K562 (cell line): ENCODE measurements around the gene SCPEP1. TPM values are rescaled to one million over a fixed set of nuclear protein-coding genes. Genes with fewer than 3 reads are reported as not detected.

Source experiments
- ATAC-seq: fragments of 200-7000 bp; cut with Tn5 transposase; 3 replicates; pipeline ENCODE4 v1.9.1; 2020; ENCODE audit warnings: moderate library complexity
- BruUV-seq: library from RNA; stranded (reverse); fragments of 400-500 nt; replicated peaks from 2 replicates; lab custom pipeline; 2021; lab: Mats Ljungman, UMichigan
- CTCF ChIA-PET: fragments of 300-600 bp; formaldehyde crosslinking; extraction: SDS; loops from one replicate; lab custom pipeline; 2021; ENCODE audit warnings: low intra/inter-chr PET ratio; lab: Yijun Ruan, JAX
- POLR2A ChIA-PET: fragments of 300-600, 350-650 bp; sonication (Branson Sonifier 250); formaldehyde crosslinking; extraction: SDS; loops from one replicate; lab custom pipeline; 2021; ENCODE audit warnings: antibody characterized with exemption, inconsistent platforms; lab: Yijun Ruan, JAX
- DNase-seq, 4 experiments: peaks; one replicate each; pipeline versions ENCODE4 v3.0.0 to v3.0.0-alpha.2; 2011 to 2018; ENCODE audit warnings: low spot score in 3 of 4, mixed read lengths in 3 of 4; ENCODE audit errors: extremely low read depth in 1 of 4
- FAIRE-seq: peaks from 2 replicates; lab custom pipeline; 2011; peaks lifted over from hg19 to GRCh38; lab: Jason Lieb, UNC
- H2AFZ ChIP-seq: 2 replicates; pipeline ENCODE4 v1.6.0; 2011; ENCODE audit warnings: low read depth, low read length, control low read depth, inconsistent platforms
- H3K27ac ChIP-seq: fragments of 200-600 bp; 3 replicates; pipeline ENCODE4 v1.8.0; 2011; ENCODE audit warnings: low read depth, mild to moderate bottlenecking, control low read depth, inconsistent platforms, low read length, moderate library complexity, mixed read lengths; ENCODE audit errors: extremely low read depth
- H3K27me3 ChIP-seq, 2 experiments: fragments of 300-600 bp in 1 of 2; 2 replicates in 1 of 2; 3 replicates in 1 of 2; pipeline versions ENCODE4 v1.6.0 to v1.8.0; 2011; ENCODE audit warnings: inconsistent platforms in 2 of 2, low read length in 2 of 2, mild to moderate bottlenecking in 1 of 2, mixed read lengths in 1 of 2, moderate library complexity in 1 of 2; ENCODE audit not compliant: control insufficient read depth in 2 of 2, insufficient read depth in 2 of 2
- H3K36me3 ChIP-seq: fragments of 300-600 bp; 3 replicates; pipeline ENCODE4 v1.8.0; 2011; ENCODE audit warnings: mild to moderate bottlenecking, low read length, inconsistent platforms; ENCODE audit not compliant: control insufficient read depth, insufficient read depth
- H3K4me1 ChIP-seq, 2 experiments: fragments of 200-600 bp in 1 of 2; replicated peaks in 1 of 2; 2 replicates in 1 of 2; 3 replicates in 1 of 2; pipeline versions ENCODE4 v1.5.1 to v1.8.0; 2011; ENCODE audit warnings: inconsistent platforms in 2 of 2, low read length in 2 of 2, mild to moderate bottlenecking in 1 of 2, mixed read lengths in 1 of 2, moderate library complexity in 1 of 2; ENCODE audit not compliant: control insufficient read depth in 2 of 2, insufficient read depth in 2 of 2
- H3K4me2 ChIP-seq: 2 replicates; pipeline ENCODE4 v1.6.1; 2011; ENCODE audit warnings: low read length, control low read depth, inconsistent platforms, mixed read lengths; ENCODE audit not compliant: insufficient read depth
- H3K4me3 ChIP-seq: fragments of 200-600 bp; sonication (generic), shearing (Covaris generic); 2 replicates; pipeline ENCODE4 v1.5.1; 2016; ENCODE audit warnings: control low read depth, inconsistent platforms
- H3K79me2 ChIP-seq: fragments of 200-600 bp; 3 replicates; pipeline ENCODE4 v1.8.0; 2011; ENCODE audit warnings: low read length, inconsistent platforms; ENCODE audit not compliant: control insufficient read depth, insufficient read depth
- H3K9ac ChIP-seq, 2 experiments: 2 replicates each; pipeline versions ENCODE4 v1.6.0 to v1.6.1; 2011; ENCODE audit warnings: low read depth in 2 of 2, low read length in 2 of 2, control low read depth in 1 of 2, inconsistent platforms in 1 of 2, mild to moderate bottlenecking in 1 of 2, mixed read lengths in 1 of 2; ENCODE audit not compliant: insufficient read depth in 1 of 2
- H3K9me1 ChIP-seq: one replicate; pipeline ENCODE4 v1.6.0; 2011; ENCODE audit warnings: inconsistent platforms, mild to moderate bottlenecking, low read length, moderate library complexity; ENCODE audit not compliant: control insufficient read depth, insufficient read depth
- H3K9me3 ChIP-seq: replicated peaks from 2 replicates; pipeline ENCODE4 v1.5.1; 2011; ENCODE audit warnings: low read depth, low read length, inconsistent platforms; ENCODE audit not compliant: control insufficient read depth, insufficient read depth
- H4K20me1 ChIP-seq: replicated peaks from 2 replicates; pipeline ENCODE4 v1.6.1; 2011; ENCODE audit warnings: low read length, inconsistent platforms, mixed read lengths; ENCODE audit not compliant: control insufficient read depth, insufficient read depth
- C11orf30 ChIP-seq: fragments of 450-650 bp; IDR thresholded peaks from 2 replicates; pipeline ENCODE4 v1.6.1; 2016; ENCODE audit warnings: low read depth, mild to moderate bottlenecking
- FOXK1 ChIP-seq: sonication (generic); formaldehyde crosslinking; IDR thresholded peaks from 2 replicates; pipeline ENCODE4 v1.8.0; 2022; ENCODE audit warnings: missing genetic modification reagents, mild to moderate bottlenecking, borderline replicate concordance
- HDGF ChIP-seq: fragments of 450-650 bp; IDR thresholded peaks from 2 replicates; pipeline ENCODE4 v1.6.1; 2016
- JUND ChIP-seq, 2 experiments: IDR thresholded peaks; 2 replicates in 1 of 2; 3 replicates in 1 of 2; pipeline ENCODE4 v1.6.1; 2011; ENCODE audit warnings: borderline replicate concordance in 2 of 2, low read depth in 2 of 2, low read length in 2 of 2, improper control_type of control experiment in 1 of 2, missing biosample characterization in 1 of 2, missing genetic modification characterization in 1 of 2, missing genetic modification reagents in 1 of 2
- MCM2 ChIP-seq: fragments of 450-650 bp; IDR thresholded peaks from 2 replicates; pipeline ENCODE4 v1.6.1; 2017; ENCODE audit warnings: low read depth, mild to moderate bottlenecking
- NCOA6 ChIP-seq: fragments of 450-650 bp; IDR thresholded peaks from 2 replicates; pipeline ENCODE4 v1.6.1; 2017; ENCODE audit warnings: mild to moderate bottlenecking
- PTRF ChIP-seq: fragments of 450-650 bp; IDR thresholded peaks from 2 replicates; pipeline ENCODE4 v1.6.1; 2016; ENCODE audit warnings: mild to moderate bottlenecking, missing genetic modification characterization, missing compliant biosample characterization
- RBM25 ChIP-seq: fragments of 200-400 bp; formaldehyde crosslinking; IDR thresholded peaks from 2 replicates; pipeline ENCODE4 v1.6.1; 2018; ENCODE audit warnings: low read length, low read depth, moderate library complexity; ENCODE audit not compliant: severe bottlenecking
- SNRNP70 ChIP-seq: fragments of 200-400 bp; formaldehyde crosslinking; optimal IDR thresholded peaks from 2 replicates; pipeline ENCODE3; 2017; ENCODE audit warnings: low read depth, low read length
- TAF7 ChIP-seq: fragments of 450-650 bp; IDR thresholded peaks from 2 replicates; pipeline ENCODE4 v1.6.1; 2016; ENCODE audit warnings: missing genetic modification characterization, missing compliant biosample characterization
- ZC3H8 ChIP-seq: fragments of 450-650 bp; IDR thresholded peaks from 2 replicates; pipeline ENCODE4 v1.6.1; 2017
- ZFP30 ChIP-seq: fragments of 250-450 bp; sonication (Bioruptor Pico); IDR thresholded peaks from 2 replicates; pipeline ENCODE4 v1.8.0; 2022; ENCODE audit warnings: moderate library complexity, mild to moderate bottlenecking, inconsistent platforms, borderline replicate concordance
- ZNF316 ChIP-seq: fragments of 450-650 bp; IDR thresholded peaks from 2 replicates; pipeline ENCODE4 v1.6.1; 2016
- ZNF324 ChIP-seq: fragments of 250-450 bp; sonication (Bioruptor Pico); IDR thresholded peaks from 2 replicates; pipeline ENCODE4 v1.4.0; 2020; ENCODE audit warnings: mild to moderate bottlenecking
- ZNF57 ChIP-seq: fragments of 450-650 bp; formaldehyde crosslinking; IDR thresholded peaks from 2 replicates; pipeline ENCODE4 v1.4.0; 2020; ENCODE audit warnings: mild to moderate bottlenecking, moderate library complexity
- ZNF707 ChIP-seq: fragments of 250-450 bp; sonication (Bioruptor Pico); conservative IDR thresholded peaks from 2 replicates; pipeline ENCODE4 v1.8.0; 2022; ENCODE audit warnings: inconsistent platforms, mild to moderate bottlenecking, moderate library complexity
- WGBS: fragments of 100-300 bp; shearing (Covaris generic); methylation state at CpG from one replicate; pipeline ENCODE4 v1.1.6; 2016; ENCODE audit warnings: low coverage, mixed read lengths; ENCODE audit not compliant: insufficient coverage; ENCODE audit errors: missing lambda C conversion rate; 5-methylcytosine and 5-hydroxymethylcytosine counted together
- in situ Hi-C: fragments of 300-500 bp; cut with MboI; formaldehyde crosslinking; loops from 4 replicates; pipeline ENCODE4 v1.15.0; 2018; ENCODE audit warnings: inconsistent platforms, mixed read lengths
- intact Hi-C: fragments of 100-400 bp; cut with micrococcal nuclease; formaldehyde crosslinking; loops from 2 replicates; pipeline ENCODE4 v1.14.2; 2022
- polyA plus RNA-seq, 8 experiments: library from polyadenylated mRNA; depleted of rRNA in 4 of 8; stranded (reverse) in 5 of 8; unstranded in 3 of 8; fragments of >200 nt; fragmentation: Nextera tagmentation in 2 of 8; fragmentation: Illumina TruSeq in 1 of 8; extraction: Ambion mirVana in 2 of 8; extraction: Trizol in 1 of 8; gene quantifications; 2 replicates each; pipeline versions ENCODE4 v1.2.1 to v1.2.3, GENCODE V29; 2011 to 2014; ENCODE audit warnings: inconsistent platforms in 1 of 8, missing spikeins in 1 of 8
- total RNA-seq, 7 experiments: library from RNA; depleted of rRNA in 6 of 7; stranded (reverse); fragments of >200 nt in 6 of 7; fragmentation: Illumina TruSeq in 2 of 7; extraction: Trizol in 2 of 7; gene quantifications; 2 replicates each; pipeline versions ENCODE4 v1.2.1 to v1.2.3, GENCODE V29; 2011 to 2021; ENCODE audit warnings: low replicate concordance in 1 of 7
- TF ChIP-seq, protein P1 (sequence below): sonication (generic); formaldehyde crosslinking; IDR thresholded peaks from 2 replicates; pipeline ENCODE4 v1.8.1; 2023; ENCODE audit warnings: mild to moderate bottlenecking, missing genetic modification reagents
- TF ChIP-seq, protein P2 (sequence below): fragments of 250-450 bp; sonication (Bioruptor Pico); IDR thresholded peaks from 2 replicates; pipeline ENCODE4 v1.9.0; 2021; ENCODE audit warnings: mild to moderate bottlenecking, inconsistent platforms

SCPEP1 gene
- total and polyA plus RNA-seq, 9 of the 15 experiments (the other 6 are each of a cell fraction or from before 2014, with no cell fraction given): 5.1 to 14.8 (median 7.2) TPM

DNA sequence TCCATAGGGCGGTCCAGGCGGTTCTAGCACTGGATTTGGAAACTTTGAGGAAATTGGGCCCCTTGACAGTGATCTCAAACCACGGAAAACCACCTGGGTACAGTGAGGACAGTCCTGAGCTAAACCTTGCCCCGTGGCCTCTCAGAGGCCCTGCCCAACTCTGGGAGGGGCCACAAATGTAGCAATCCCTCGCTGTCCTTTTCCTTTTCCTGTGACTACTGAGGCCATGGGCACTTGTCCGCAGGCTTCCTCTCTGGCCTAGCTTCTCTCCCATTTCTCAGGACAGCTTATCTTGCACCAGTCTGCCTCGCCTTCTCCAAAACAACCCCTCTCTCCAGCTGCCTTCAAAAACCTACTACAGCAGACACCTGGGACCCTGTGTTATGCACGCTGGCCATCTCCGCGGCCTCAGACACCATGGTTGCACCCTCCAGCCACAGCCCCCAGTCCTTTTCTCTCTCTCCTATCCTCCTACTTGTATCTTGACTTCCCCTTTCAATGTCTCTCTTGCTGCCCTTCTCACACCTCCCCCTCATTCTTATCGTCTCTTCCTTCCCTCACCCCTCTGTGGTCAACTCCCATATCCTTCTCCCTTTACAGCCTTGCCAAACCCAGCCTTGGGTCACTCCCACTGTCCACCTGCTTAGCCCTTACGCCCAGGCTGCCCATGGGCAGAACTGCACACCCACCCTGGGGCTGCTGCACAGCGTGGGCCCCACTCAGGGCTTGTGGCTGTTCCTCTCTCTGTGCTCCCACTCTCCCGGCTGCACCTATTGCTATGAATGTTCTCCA, 7.6 kb downstream of the SCPEP1 start:
- peak overlapping the region; percentile 88 for H2AFZ ChIP-seq
- peak overlapping the region; percentile 58 to 82 for H3K9ac ChIP-seq
- CTCF ChIA-PET: no interaction called here
- H3K79me2 ChIP-seq: no peaks in the 10 kb centered on the region
- no TSS peak for BruUV-seq
- intact Hi-C loops: no loop called here
- H3K27ac ChIP-seq: peak overlapping the region; percentile 68
- no peaks in the 10 kb centered on the region for H3K36me3 ChIP-seq
- H3K27me3 ChIP-seq: no peaks in the 10 kb centered on the region
- FAIRE-seq (peak; percentile 95), DNase-seq (peak; percentile 79 to 90 (median 84)), ATAC-seq (peak; percentile 91)
- 13% methylated on average over 13 of the region's 14 CpGs for WGBS
- H3K9me1 ChIP-seq: no peaks in the 10 kb centered on the region
- H4K20me1 ChIP-seq: no peaks in the 10 kb centered on the region
- H3K9me3 ChIP-seq: no peaks in the 10 kb centered on the region
- H3K4me3 ChIP-seq: no peak overlapping the region
- H3K4me1 ChIP-seq: peaks cover 29 to 45% of the 10 kb centered on the region in 2 experiments
- POLR2A ChIA-PET: interaction anchor here (0.7 to 1.3 kb wide), 4 partner anchors 9 to 99 kb away, joined by 3 to 6 read pairs (median 4); partner anchors contain the start of gene AKAP1
- in situ Hi-C loops: no loop called here
- H3K4me2 ChIP-seq: peak overlapping the region; percentile 71
- TF ChIP-seq SNRNP70: no peak
- TF ChIP-seq JUND (IDR thresholded peaks at IDR 0.05; ENCODE audit: borderline replicate concordance, low read depth, low read length): peak; percentile 49; the same call in 1 of the 2 replicates
- TF ChIP-seq JUND (tag; IDR thresholded peaks at IDR 0.05; ENCODE audit: borderline replicate concordance, low read depth, low read length): peak; percentile 61; the same call in 1 of the 3 replicates
- no peak; the same call in 1 of the 2 replicates for TF ChIP-seq NCOA6
- TF ChIP-seq RBM25: no peak
- TF ChIP-seq ZC3H8: no peak
- TF ChIP-seq ZNF57 (CRISPR knock-in tag): no peak
- TF ChIP-seq, protein P1, sequence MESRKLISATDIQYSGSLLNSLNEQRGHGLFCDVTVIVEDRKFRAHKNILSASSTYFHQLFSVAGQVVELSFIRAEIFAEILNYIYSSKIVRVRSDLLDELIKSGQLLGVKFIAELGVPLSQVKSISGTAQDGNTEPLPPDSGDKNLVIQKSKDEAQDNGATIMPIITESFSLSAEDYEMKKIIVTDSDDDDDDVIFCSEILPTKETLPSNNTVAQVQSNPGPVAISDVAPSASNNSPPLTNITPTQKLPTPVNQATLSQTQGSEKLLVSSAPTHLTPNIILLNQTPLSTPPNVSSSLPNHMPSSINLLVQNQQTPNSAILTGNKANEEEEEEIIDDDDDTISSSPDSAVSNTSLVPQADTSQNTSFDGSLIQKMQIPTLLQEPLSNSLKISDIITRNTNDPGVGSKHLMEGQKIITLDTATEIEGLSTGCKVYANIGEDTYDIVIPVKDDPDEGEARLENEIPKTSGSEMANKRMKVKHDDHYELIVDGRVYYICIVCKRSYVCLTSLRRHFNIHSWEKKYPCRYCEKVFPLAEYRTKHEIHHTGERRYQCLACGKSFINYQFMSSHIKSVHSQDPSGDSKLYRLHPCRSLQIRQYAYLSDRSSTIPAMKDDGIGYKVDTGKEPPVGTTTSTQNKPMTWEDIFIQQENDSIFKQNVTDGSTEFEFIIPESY (CRISPR knock-in tag): no peak; the same call in 1 of the 2 replicates
- TF ChIP-seq C11orf30: no peak
- TF ChIP-seq PTRF (tag): no peak
- no peak for TF ChIP-seq MCM2
- no peak for TF ChIP-seq FOXK1 (CRISPR knock-in tag)
- 0 out of 2 replicates have a peak, but pooled peaks have one; percentile 7 for TF ChIP-seq TAF7 (tag)
- TF ChIP-seq, protein P2, sequence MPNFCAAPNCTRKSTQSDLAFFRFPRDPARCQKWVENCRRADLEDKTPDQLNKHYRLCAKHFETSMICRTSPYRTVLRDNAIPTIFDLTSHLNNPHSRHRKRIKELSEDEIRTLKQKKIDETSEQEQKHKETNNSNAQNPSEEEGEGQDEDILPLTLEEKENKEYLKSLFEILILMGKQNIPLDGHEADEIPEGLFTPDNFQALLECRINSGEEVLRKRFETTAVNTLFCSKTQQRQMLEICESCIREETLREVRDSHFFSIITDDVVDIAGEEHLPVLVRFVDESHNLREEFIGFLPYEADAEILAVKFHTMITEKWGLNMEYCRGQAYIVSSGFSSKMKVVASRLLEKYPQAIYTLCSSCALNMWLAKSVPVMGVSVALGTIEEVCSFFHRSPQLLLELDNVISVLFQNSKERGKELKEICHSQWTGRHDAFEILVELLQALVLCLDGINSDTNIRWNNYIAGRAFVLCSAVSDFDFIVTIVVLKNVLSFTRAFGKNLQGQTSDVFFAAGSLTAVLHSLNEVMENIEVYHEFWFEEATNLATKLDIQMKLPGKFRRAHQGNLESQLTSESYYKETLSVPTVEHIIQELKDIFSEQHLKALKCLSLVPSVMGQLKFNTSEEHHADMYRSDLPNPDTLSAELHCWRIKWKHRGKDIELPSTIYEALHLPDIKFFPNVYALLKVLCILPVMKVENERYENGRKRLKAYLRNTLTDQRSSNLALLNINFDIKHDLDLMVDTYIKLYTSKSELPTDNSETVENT (CRISPR knock-in tag): no peak
- no peak; the same call in none of the 2 replicates for TF ChIP-seq HDGF
- no peak for TF ChIP-seq ZNF316
- no peak for TF ChIP-seq ZNF324 (CRISPR knock-in tag)
- no peak for TF ChIP-seq ZNF707 (CRISPR knock-in tag)
- TF ChIP-seq ZFP30 (CRISPR knock-in tag): no peak
